GF-D8 (cell line): ENCODE measurements around the gene MPHOSPH8.
"Not testable (repeated sequence)": the region's sequence is repeated elsewhere in the genome, so short reads cannot be mapped to it uniquely, and the experiment has no call there.

Source experiments
- DNase-seq: peaks from one replicate; lab custom pipeline; 2025; lab: John Stamatoyannopoulos, UW

Gene MPHOSPH8

DNA sequence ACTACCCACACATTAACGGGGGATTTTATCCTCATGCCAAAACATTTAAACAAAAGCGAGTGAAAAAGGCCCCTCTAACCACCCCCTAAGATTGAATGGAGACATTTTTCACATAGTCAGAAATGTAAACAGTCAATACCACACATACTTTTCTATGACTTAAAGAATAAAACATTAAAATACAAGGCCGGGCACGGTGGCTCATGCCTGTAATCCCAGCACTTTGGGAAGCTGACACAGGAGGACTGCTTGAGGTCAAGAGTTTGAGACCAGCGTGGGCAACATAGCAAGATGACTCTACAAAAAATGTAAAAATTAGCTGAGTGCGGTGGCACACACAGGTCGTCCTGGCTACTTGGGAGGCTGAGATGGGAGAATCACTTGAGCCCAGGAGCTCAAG, 47.3 kb downstream of the MPHOSPH8 start:
- DNase-seq: no peak

DNA sequence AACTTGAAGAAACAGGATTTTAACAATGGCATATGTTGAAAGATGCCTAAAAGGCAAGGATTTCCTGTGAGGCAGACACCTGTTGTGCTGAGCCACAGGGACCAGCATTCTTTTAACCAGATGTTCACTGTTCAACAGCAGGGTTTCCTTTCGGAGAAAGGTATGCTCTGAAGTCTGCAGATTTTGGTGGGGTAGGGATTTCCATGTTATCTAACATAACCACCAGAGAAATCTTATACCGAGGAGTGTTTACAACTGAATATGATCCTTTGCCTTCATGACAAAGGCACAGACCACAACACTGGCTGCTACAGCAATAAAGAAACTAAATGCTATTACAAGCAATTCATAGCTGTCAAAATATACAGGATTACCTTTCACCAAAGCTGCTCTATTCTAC, 48.1 kb downstream of the MPHOSPH8 start:
- no peak for DNase-seq

DNA sequence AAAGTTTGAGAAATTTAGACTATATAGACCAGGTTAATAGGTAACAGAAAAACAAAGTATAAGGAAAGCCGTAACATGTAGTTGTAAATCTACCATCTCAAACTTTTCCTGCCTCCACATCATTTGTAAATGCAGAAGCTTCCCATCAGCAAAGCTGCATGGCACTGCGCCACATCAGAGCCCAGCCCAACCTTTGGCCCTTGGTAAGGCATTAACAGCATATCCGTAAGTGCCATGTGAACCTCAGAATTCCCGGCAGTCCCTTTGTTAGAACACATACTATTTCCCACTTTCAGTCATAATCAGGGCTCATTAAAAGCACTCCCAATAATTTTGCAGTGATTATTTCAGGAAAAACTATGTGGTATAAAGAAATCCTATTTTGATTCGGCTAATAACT, 51.6 kb downstream of the MPHOSPH8 start:
- DNase-seq: no peak

DNA sequence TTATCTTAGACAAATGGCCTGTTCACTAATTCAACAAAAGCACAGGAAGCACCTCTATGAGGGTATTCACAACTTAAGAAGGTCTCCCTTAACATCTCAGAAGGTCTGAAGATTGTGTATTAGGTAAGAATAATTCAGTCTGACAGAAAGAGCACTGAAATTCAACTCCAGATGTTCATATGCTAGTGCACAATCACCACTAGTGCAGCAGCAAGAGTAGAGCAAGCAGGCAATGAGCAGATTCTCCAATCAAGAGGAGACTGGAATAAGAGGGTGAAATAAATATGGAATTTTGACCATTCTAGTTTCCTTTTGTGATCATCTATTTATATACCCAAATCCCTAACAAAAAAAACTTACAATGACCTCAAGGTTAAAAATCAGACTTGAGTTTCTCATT, 52.0 kb downstream of the MPHOSPH8 start:
- no peak for DNase-seq

DNA sequence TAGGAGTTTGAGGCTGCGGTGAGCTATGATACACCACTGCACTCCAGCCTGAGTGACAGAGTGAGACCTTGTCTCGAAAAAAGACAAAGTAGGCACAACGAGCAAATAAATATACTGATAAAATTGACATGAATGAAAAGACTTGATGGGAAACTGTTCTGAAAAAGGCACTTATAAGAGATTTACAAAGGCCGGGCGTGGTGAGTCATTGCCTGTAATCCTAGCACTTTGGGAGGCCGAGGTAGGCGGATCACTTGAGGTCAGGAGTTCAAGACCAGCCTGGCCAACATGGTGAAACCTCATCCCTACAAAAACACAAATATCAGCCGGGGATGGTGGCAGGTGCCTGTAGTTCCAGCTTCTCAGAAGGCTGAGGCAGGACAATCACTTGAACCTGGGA, 58.0 kb downstream of the MPHOSPH8 start:
- DNase-seq: not testable (repeated sequence)

DNA sequence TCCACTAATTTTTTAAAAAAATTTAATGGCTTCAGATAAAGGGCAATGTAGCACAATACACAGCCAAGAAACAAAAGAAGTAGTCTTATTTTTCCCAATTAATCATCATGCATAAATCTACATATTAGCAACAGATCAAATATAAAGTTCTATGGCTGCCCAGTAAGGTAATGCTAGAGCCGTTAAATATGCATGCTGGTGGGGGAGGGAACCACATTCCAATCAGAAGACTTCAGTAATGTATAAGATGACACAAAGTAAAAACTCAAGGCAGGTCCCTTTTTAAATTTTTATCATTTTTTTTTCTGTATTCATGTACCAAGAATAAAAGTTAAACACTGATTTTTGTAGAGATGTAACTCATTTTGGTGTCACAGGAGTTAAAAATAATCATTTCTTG, 62.0 kb downstream of the MPHOSPH8 start:
- no peak for DNase-seq

DNA sequence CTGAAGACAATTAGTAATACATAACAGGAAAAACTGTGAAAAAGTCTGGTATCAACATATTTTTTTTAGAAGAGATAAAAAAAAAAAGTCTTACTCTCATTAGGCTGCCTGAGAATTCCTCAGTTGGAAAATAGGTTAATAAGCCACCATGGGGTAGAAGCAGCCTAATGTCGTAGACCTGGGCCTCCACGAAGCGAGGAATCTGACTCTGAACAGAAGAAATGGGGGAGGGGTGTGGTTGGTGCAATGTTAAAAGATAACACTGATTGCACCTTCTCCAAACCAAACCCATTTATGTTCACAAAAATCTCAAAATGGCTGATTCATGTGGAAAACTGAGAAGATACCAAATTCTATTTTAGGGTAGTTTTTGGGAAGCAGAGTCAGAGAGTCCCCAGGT, 62.4 kb downstream of the MPHOSPH8 start:
- DNase-seq: no peak

DNA sequence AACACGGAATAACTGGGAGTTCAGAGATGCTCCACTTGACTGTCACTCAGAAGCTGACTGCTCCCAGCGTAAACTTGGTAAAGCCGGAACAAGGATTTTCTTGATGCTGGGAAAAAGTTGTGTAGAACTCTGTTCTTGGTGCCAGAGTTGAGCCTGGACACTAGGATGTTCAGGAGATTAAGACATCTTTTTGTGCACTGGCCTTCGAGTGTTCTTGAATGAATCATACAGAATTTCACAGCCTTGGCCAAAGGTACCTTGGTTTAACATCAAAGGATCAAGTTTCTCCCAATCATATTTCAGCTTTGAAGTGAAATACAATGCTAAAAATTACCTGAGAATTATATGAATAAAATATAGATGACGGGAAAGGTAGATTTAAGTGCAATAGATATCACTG, 67.5 kb downstream of the MPHOSPH8 start:
- not testable (repeated sequence) for DNase-seq

DNA sequence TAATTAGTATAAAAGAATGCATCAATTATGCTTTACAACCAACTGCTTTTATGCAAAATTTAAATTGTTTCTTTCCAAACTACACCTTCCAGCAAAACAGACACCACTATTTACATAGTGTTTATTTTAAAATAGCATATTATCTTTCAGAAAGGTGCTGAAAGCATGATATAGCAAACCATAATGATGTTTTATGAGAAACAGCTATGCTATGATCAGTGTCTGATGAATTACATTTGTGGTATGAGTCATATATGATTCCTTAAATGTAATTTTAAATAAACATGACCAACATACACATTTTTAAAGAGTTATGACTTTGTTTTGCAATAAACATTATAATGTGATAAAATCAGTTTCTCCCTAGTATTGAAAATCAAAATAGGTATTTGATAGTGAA, 68.2 kb downstream of the MPHOSPH8 start:
- DNase-seq: not testable (repeated sequence)

DNA sequence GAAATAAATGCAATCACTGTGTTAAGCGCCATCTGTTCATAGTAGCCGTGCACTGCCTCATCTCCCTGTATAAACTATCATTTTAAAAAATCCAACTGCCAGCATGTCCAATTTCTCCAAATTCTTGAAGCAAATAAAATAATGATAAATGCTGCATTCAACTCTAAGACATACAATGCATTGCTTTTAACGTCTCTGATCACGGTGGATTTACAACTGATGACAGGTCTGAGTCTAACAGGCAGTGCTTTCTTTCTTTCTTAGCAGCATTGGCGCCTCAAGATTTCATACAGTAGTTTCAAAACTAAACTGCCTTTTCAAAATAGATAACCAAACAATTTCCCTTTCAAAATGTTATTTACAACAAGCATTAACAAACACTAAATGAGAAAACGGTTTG, 70.8 kb downstream of the MPHOSPH8 start:
- not testable (repeated sequence) for DNase-seq

DNA sequence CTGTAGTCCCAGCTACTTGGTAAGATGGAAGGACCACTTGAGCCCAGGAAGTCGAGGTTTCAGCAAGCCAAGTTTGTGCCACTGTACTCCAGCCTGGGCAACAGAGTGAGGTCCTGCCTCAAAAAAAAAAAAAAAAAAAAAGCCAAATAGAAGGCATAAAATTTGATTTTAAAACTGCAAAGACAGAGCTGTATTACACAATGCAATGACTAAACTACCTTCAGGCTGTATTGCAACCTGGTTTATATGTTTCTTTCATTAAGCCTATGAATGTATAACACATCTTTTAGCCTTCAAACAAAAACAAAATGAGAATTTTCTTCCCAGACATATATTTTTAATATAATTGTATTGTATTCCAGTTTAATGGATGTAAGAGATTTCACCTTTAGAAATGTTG, 75.6 kb downstream of the MPHOSPH8 start:
- not testable (repeated sequence) for DNase-seq

DNA sequence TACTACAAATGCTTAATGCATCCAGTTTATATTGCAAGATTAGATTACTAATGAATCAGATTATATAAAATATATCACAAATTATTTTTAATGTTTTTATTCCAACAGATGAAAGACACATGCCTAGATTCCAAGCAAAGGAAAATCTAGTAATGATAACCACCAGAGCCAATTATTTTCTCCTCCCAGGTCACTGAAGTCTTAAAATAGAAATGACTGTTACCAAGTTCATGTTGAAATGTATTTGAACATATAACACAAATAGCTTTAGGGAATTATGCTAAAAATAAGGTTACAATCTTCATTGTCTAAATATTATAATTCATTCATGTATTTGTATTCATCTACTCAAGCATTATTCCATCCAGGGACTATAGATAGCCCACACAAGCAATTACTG, 76.3 kb downstream of the MPHOSPH8 start:
- DNase-seq: not testable (repeated sequence)

DNA sequence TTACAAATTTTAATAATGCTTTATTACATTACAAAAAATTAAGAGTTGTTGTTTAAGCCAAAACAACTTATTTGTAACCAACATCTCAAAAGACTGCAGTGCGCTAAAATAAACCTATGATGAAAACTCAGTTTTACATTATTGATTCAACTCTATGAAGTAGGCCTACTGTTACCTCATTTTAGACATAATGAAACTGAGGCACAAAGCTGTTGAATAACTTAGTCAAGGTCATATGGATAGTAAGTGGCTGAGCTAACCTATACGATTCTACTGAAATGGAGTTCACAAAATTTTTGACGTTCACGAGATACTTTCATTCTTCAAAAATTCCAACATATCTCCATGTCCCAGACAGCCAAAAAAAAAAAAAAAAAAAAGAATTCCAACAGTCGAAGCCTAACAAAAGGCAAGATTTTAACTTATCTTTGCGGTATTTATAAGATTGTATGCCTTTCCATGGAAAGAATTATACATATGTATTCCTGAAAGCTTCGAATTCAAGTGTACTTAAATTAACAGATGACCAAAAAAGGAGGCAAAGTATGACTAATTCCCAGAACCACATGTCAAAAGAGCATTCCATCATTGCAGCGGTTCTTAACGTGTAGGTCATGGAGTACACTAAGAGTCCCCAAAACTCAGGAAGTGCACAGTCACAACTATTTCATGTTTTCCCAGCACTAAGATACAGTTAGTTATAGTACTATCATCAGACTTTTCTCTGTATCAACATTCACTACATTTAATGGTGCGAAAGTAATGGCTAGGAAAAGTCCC, 79.9 kb downstream of the MPHOSPH8 start:
- DNase-seq: no peak

DNA sequence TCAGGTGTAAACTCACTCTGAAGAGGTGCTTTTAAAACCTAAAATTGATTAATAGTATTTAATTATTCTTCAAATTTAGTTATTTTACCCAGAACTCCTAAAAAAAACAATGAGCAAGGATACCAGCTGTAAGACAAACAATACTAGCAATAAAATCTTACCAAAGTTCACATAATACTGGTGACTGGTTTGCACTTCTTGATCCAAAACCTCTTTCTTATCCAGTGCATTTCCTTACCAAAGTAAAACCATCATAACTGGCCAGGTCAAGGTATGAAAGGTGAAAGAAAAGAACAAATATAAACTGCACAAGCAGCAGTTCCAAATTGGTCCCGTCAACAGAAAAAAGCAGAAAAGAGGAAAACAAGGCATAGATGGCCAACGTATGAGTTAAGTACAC, 86.6 kb downstream of the MPHOSPH8 start:
- no peak for DNase-seq
